HFFc6 (cell line): ENCODE results near the gene ZNF407. TPM values are rescaled to one million over a fixed set of nuclear protein-coding genes. Genes with fewer than 3 reads are reported as not detected.

Experiments
- DNase-seq: peaks from one replicate; pipeline ENCODE4 v3.0.0-alpha.2; 2018
- H3K27ac Mint-ChIP-seq: 2 replicates; pipeline ENCODE4 v1.8.0; 2020; ENCODE audit warnings: mild to moderate bottlenecking, mixed read lengths
- H3K27me3 Mint-ChIP-seq: 2 replicates; pipeline ENCODE4 v1.8.0; 2021; ENCODE audit warnings: mild to moderate bottlenecking, moderate library complexity, mixed read lengths; ENCODE audit not compliant: insufficient read depth
- H3K36me3 Mint-ChIP-seq: 2 replicates; pipeline ENCODE4 v1.8.0; 2021; ENCODE audit warnings: low read depth, mixed read lengths
- H3K4me1 Mint-ChIP-seq: 2 replicates; pipeline ENCODE4 v1.8.0; 2020; ENCODE audit warnings: low read depth, mixed read lengths
- H3K4me3 Mint-ChIP-seq: 2 replicates; pipeline ENCODE4 v1.8.0; 2020; ENCODE audit warnings: mild to moderate bottlenecking, moderate library complexity, mixed read lengths
- H3K9me3 Mint-ChIP-seq: 2 replicates; pipeline ENCODE4 v1.8.0; 2020; ENCODE audit warnings: mild to moderate bottlenecking, mixed read lengths
- CTCF ChIP-seq: fragments of 200-600 bp; sonication (generic); IDR thresholded peaks from 2 replicates; pipeline ENCODE4 v1.5.0; 2021; ENCODE audit warnings: antibody characterized with exemption, mild to moderate bottlenecking
- total RNA-seq, 6 experiments: library from RNA; stranded (reverse); fragmentation: NEBNext Ultra II Directional; extraction: Animal tissue kit (Norgen Biotek cat#: 25700); gene quantifications; 2 replicates in 1 of 6; 3 replicates in 5 of 6; pipeline ENCODE4 v1.2.3, GENCODE V29; 2021

Gene ZNF407
- total RNA-seq, 6 experiments from 2014 or later, result 7.9 to 9.7 (median 9.1) TPM

DNA sequence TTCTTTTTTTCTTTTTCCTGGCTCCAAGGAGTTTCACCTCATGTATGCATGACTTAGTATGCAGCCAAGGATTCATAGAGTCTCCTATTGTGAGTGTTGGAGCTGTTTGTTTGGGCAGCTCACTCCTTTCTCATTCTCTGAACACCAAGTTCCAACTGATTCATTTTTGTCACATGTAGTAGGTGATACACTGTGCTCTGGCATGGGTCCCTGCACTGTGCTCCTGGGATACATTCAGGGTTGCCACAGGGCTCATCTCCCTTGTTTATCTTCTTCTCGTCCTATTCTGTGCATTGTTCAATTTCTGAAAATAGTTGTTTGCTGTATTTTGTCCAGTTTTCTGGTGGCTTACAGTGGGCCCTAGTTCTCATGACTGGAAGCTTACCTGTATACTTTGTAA lies 96.8 kb downstream of the ZNF407 start:
- Mint-ChIP-seq H3K9me3 (no peaks in the 10 kb centered on the region), H3K27ac (no peak overlapping the region)
- TF ChIP-seq CTCF, result no peak

DNA sequence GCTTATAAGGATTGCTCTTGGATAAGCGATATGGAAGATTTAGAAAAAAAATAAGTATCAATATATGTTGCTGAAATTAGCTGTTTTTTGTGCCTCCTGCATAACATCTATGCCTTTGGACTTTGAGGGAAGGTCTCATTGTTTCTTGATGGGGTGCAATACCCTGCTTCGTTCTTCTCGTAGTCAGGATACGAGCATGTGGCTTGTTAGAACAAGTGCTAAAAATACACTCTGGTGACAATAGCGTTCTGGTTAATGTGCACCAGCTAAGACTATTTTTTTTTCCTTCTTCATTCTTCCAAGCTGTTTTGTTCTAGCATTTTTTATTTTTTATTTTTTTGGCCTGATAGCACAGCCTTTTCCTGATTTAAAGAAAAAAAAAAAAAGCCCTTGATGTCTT lies 97.5 kb downstream of the ZNF407 start:
- Mint-ChIP-seq H3K36me3 (peaks cover 5% of the 10 kb centered on the region; the same call in 1 of the 2 replicates), H3K27me3 (no peaks in the 10 kb centered on the region), H3K4me1 (peaks cover 2% of the 10 kb centered on the region), H3K4me3 (no peak overlapping the region), H3K27ac (no peak overlapping the region), H3K9me3 (no peaks in the 10 kb centered on the region)
- no peak for DNase-seq
- TF ChIP-seq CTCF, result no peak

More for the DNA sequence above, 96.8 kb downstream of the ZNF407 start:
- H3K4me3 Mint-ChIP-seq, result no peak overlapping the region
- no peak for DNase-seq
- H3K27me3 Mint-ChIP-seq, result no peaks in the 10 kb centered on the region
- peaks cover 5% of the 10 kb centered on the region; the same call in 1 of the 2 replicates for H3K36me3 Mint-ChIP-seq
- H3K4me1 Mint-ChIP-seq, result peaks cover 9% of the 10 kb centered on the region

GRCh38 chr18:74698881-74699280 lies 101.2 kb downstream of the ZNF407 start:
- Mint-ChIP-seq H3K4me3 (no peak overlapping the region), H3K9me3 (no peaks in the 10 kb centered on the region), H3K36me3 (no peaks in the 10 kb centered on the region; the same call in 1 of the 2 replicates), H3K27ac (no peak overlapping the region), H3K4me1 (peaks cover 6% of the 10 kb centered on the region), H3K27me3 (no peaks in the 10 kb centered on the region)
- no peak for DNase-seq
- no peak for TF ChIP-seq CTCF

DNA sequence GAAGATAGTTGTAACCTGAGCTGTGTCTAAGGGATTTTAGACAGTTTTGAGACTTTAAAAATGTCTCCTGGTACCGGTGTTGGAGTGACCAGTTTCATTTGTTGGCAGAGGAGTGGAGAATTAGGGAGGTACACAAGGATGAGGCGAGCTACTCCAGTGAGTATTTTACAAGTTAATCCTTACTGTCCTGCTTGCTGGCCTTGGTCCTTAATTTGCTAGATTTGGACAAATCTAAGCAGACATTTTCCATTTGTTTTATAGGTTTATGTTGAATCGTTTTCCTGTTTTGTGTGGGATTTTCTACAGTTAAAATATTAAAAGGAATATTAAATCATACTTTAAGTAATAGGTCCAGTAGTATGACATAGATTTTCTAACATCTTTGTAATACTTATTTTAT lies 101.8 kb downstream of the ZNF407 start:
- no peaks in the 10 kb centered on the region; the same call in 1 of the 2 replicates for H3K36me3 Mint-ChIP-seq
- TF ChIP-seq CTCF, result no peak
- no peaks in the 10 kb centered on the region for H3K27me3 Mint-ChIP-seq
- peaks cover 6% of the 10 kb centered on the region for H3K4me1 Mint-ChIP-seq
- no peak for DNase-seq
- H3K9me3 Mint-ChIP-seq, result no peaks in the 10 kb centered on the region
- no peak overlapping the region for H3K4me3 Mint-ChIP-seq
- H3K27ac Mint-ChIP-seq, result no peak overlapping the region

DNA sequence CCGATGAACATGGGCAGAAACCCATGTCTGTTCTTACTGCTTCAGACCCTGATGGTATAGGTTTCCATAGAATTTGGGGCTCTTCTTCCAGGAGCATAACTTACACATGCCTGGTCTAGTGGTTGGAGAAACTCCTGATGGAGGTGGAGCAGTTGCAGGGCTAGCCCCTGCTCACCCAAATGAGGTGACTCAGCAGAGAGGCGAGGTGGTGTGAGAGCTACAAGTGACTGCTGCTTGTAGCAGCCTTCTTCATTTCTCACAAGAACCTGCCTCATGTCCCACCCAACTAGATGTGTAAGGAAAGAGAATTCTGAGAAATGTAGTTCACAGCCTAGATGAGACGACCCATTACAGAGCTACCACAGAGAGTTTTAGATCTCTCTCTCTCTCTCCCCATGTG lies 105.3 kb downstream of the ZNF407 start:
- Mint-ChIP-seq H3K36me3 (no peaks in the 10 kb centered on the region; the same call in 1 of the 2 replicates), H3K27me3 (no peaks in the 10 kb centered on the region), H3K9me3 (no peaks in the 10 kb centered on the region), H3K4me3 (no peak overlapping the region), H3K27ac (no peak overlapping the region), H3K4me1 (peaks cover 20% of the 10 kb centered on the region)
- no peak for DNase-seq
- TF ChIP-seq CTCF, result no peak

DNA sequence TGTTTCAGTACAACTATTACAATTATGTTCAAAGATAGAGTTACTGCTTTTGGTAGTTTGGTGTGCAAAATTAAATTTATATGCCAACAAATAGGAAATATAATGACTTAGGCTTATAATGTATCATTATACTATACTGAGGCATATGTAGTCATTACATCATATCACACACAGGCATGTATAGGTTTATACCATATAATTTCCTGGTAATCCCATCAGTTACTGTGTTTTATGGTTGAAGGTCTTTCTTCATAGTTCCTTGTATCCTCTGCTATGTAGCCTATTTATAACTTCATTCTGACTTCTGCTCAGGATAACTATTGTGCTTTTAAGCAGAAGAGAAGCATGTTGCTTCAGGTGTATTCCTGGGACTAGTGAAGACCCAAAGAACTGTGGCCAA lies 110.5 kb downstream of the ZNF407 start:
- Mint-ChIP-seq H3K4me1 (peaks cover 14% of the 10 kb centered on the region), H3K36me3 (no peaks in the 10 kb centered on the region; the same call in 1 of the 2 replicates), H3K4me3 (no peak overlapping the region), H3K27ac (no peak overlapping the region), H3K9me3 (no peaks in the 10 kb centered on the region), H3K27me3 (no peaks in the 10 kb centered on the region)
- DNase-seq, result no peak
- TF ChIP-seq CTCF, result no peak
